OCI-LY7 (cell line): ENCODE measurements around the gene ACAP1.

Experiments used
- EZH2phosphoT487 ChIP-seq: fragments of 200-600 bp; sonication (generic); IDR thresholded peaks from 2 replicates; pipeline ENCODE4 v1.6.1; 2018; ENCODE audit warnings: low read depth, borderline replicate concordance, mild to moderate bottlenecking, mixed run types, antibody characterized with exemption, low read length, moderate library complexity, mixed read lengths
- TF ChIP-seq, protein P1 (sequence below): fragments of 200-600 bp; sonication (generic); conservative IDR thresholded peaks from 2 replicates; pipeline ENCODE4 v1.5.1; 2014; ENCODE audit warnings: mild to moderate bottlenecking, antibody characterized with exemption, low read length, moderate library complexity, mixed read lengths

DNA sequence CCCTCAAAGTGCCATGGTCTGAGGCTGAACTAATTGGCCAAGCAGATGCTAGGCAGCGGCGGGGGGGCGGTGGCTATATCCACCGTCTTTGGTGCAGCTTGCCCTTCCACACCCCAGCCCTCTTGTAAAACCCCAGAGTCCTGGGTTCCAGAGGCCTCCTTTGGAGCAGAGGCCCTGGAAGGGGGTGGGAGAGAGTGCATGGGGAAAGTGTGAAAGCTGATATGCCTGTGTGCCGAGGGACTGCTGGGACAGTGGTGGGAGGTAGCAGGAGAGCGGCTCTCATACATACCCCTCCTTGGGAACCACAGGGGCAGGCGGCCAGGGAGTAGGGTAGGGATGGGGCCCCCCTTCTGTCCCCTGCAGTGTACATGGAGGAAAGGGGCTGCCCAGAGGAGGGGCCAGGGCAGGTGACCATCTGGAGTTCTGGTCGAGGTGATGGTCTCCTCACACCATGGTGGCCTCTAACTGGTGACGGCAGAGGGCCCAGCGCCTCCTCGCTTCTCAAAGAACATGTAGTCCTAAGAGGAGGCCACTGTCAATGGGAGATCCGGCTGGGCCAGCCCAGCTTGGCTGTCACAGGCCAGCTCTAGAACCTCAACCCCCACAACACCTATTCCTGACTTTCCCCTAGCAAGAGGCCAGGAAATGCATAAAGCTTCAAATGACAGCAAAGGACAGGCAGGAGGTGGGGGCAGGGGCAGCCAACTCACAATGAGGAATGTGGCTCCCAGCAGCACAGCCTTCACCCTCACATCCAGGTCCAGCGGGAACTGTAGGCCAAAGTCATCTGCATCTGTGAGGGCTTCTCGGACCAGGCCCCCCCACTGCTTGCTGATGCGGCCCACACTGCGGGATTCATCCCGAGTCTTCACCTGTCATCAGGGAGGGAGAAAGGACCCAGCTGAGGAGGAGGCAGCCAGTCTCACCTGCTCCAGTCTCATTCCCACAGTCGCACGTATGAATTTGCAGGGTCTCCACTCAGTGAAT, 53.9 kb downstream of the ACAP1 start:
- TF ChIP-seq, protein P1, sequence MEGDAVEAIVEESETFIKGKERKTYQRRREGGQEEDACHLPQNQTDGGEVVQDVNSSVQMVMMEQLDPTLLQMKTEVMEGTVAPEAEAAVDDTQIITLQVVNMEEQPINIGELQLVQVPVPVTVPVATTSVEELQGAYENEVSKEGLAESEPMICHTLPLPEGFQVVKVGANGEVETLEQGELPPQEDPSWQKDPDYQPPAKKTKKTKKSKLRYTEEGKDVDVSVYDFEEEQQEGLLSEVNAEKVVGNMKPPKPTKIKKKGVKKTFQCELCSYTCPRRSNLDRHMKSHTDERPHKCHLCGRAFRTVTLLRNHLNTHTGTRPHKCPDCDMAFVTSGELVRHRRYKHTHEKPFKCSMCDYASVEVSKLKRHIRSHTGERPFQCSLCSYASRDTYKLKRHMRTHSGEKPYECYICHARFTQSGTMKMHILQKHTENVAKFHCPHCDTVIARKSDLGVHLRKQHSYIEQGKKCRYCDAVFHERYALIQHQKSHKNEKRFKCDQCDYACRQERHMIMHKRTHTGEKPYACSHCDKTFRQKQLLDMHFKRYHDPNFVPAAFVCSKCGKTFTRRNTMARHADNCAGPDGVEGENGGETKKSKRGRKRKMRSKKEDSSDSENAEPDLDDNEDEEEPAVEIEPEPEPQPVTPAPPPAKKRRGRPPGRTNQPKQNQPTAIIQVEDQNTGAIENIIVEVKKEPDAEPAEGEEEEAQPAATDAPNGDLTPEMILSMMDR, result no peak
- TF ChIP-seq EZH2phosphoT487, result no peak
